GM23338 (cell line): ENCODE measurements around the gene GPSM1. TPM values are rescaled to one million over a fixed set of nuclear protein-coding genes. Genes with fewer than 3 reads are reported as not detected.

ENCODE experiments used
- ATAC-seq: fragments of 200-7000 bp; cut with Tn5 transposase; 3 replicates; pipeline ENCODE4 v1.9.1; 2020
- DNase-seq: peaks from one replicate; pipeline ENCODE4 v3.0.0-alpha.2; 2015; ENCODE audit warnings: low spot score
- H2AFZ ChIP-seq: fragments of 200-600 bp; sonication (generic); 2 replicates; pipeline ENCODE4 v1.8.0; 2016; ENCODE audit warnings: antibody characterized with exemption, mild to moderate bottlenecking, moderate library complexity
- H3F3A ChIP-seq: fragments of 200-600 bp; sonication (generic); replicated peaks from 2 replicates; pipeline ENCODE4 v1.8.0; 2017; ENCODE audit warnings: antibody characterized with exemption, mixed run types, low read depth
- H3K27ac ChIP-seq: fragments of 200-600 bp; sonication (generic); 2 replicates; pipeline ENCODE4 v1.6.1; 2016; ENCODE audit warnings: low read depth
- H3K27me3 ChIP-seq: fragments of 200-600 bp; sonication (generic); 2 replicates; pipeline ENCODE4 v1.8.0; 2016; ENCODE audit warnings: mild to moderate bottlenecking, mixed run types, moderate library complexity; ENCODE audit not compliant: insufficient read depth
- H3K36me3 ChIP-seq: fragments of 200-600 bp; sonication (generic); 2 replicates; pipeline ENCODE4 v1.8.0; 2016; ENCODE audit warnings: mild to moderate bottlenecking; ENCODE audit not compliant: insufficient read depth
- H3K4me1 ChIP-seq: fragments of 200-600 bp; sonication (generic); 2 replicates; pipeline ENCODE4 v1.8.0; 2016; ENCODE audit warnings: mild to moderate bottlenecking, moderate library complexity; ENCODE audit not compliant: insufficient read depth
- H3K4me2 ChIP-seq: fragments of 200-600 bp; sonication (generic); 2 replicates; pipeline ENCODE4 v1.7.1; 2017; ENCODE audit warnings: mixed run types
- H3K4me3 ChIP-seq: fragments of 200-600 bp; sonication (generic); 2 replicates; pipeline ENCODE4 v1.6.1; 2016; ENCODE audit warnings: mixed run types
- H3K79me2 ChIP-seq: fragments of 200-600 bp; sonication (generic); replicated peaks from 2 replicates; pipeline ENCODE4 v1.8.0; 2017; ENCODE audit warnings: mild to moderate bottlenecking; ENCODE audit not compliant: insufficient read depth
- H3K9me2 ChIP-seq: fragments of 200-600 bp; sonication (generic); 2 replicates; pipeline ENCODE4 v1.8.0; 2017; ENCODE audit not compliant: insufficient read depth
- H4K20me1 ChIP-seq: fragments of 200-600 bp; sonication (generic); replicated peaks from 2 replicates; pipeline ENCODE4 v1.8.0; 2017; ENCODE audit warnings: mild to moderate bottlenecking; ENCODE audit not compliant: insufficient read depth
- H3K27ac Mint-ChIP-seq: 2 replicates; pipeline ENCODE4 v1.8.0; 2020; ENCODE audit warnings: inconsistent platforms, mild to moderate bottlenecking, moderate library complexity, mixed read lengths
- H3K27me3 Mint-ChIP-seq: 3 replicates; pipeline ENCODE4 v1.8.0; 2022; ENCODE audit warnings: low read depth, mild to moderate bottlenecking, moderate library complexity, mixed read lengths, inconsistent platforms; ENCODE audit not compliant: insufficient read depth, poor library complexity
- H3K36me3 Mint-ChIP-seq: 3 replicates; pipeline ENCODE4 v1.8.0; 2021; ENCODE audit warnings: low read depth, mild to moderate bottlenecking, inconsistent platforms, moderate library complexity, mixed read lengths
- H3K4me1 Mint-ChIP-seq: 3 replicates; pipeline ENCODE4 v1.8.0; 2020; ENCODE audit warnings: mild to moderate bottlenecking, inconsistent platforms, mixed read lengths
- H3K4me3 Mint-ChIP-seq: 3 replicates; pipeline ENCODE4 v1.8.0; 2021; ENCODE audit warnings: moderate library complexity, mild to moderate bottlenecking, inconsistent platforms, mixed read lengths
- H3K9me3 Mint-ChIP-seq: 3 replicates; pipeline ENCODE4 v1.8.0; 2020; ENCODE audit warnings: moderate library complexity, mild to moderate bottlenecking, inconsistent platforms, mixed read lengths
- ETS1 ChIP-seq: IDR thresholded peaks from 2 replicates; pipeline ENCODE4 v1.6.1; 2016; ENCODE audit warnings: antibody characterized with exemption
- EZH2phosphoT487 ChIP-seq: fragments of 200-600 bp; sonication (generic); IDR thresholded peaks from one replicate; pipeline ENCODE4 v1.8.1; 2018; ENCODE audit warnings: antibody characterized with exemption; ENCODE audit not compliant: unreplicated experiment
- JUNB ChIP-seq: IDR thresholded peaks from one replicate; pipeline ENCODE4 v1.6.1; 2016; ENCODE audit warnings: antibody characterized with exemption; ENCODE audit not compliant: unreplicated experiment
- NANOG ChIP-seq: IDR thresholded peaks from 2 replicates; pipeline ENCODE4 v1.6.1; 2016; ENCODE audit warnings: antibody characterized with exemption, borderline replicate concordance
- STAT1 ChIP-seq: IDR thresholded peaks from one replicate; pipeline ENCODE4 v1.6.1; 2016; ENCODE audit warnings: antibody characterized with exemption; ENCODE audit not compliant: unreplicated experiment
- ZNF114 ChIP-seq: fragments of 250-450 bp; sonication (Bioruptor Pico); IDR thresholded peaks from 2 replicates; pipeline ENCODE4 v1.5.0; 2020; ENCODE audit warnings: mild to moderate bottlenecking, moderate library complexity
- ZNF331 ChIP-seq: fragments of 250-450 bp; sonication (Bioruptor Pico); IDR thresholded peaks from 2 replicates; pipeline ENCODE4 v1.5.0; 2020; ENCODE audit warnings: low read depth, mild to moderate bottlenecking, moderate library complexity
- polyA plus RNA-seq: library from polyadenylated mRNA; unstranded; fragments of >200 nt; fragmentation: Nextera tagmentation; extraction: Ambion mirVana; gene quantifications from 2 replicates; pipeline ENCODE4 v1.2.1, GENCODE V29; 2016
- total RNA-seq: library from RNA; depleted of rRNA; stranded (reverse); fragments of >200 nt; shearing (Covaris generic); gene quantifications from 2 replicates; pipeline ENCODE4 v1.2.3, GENCODE V29; 2014
- TF ChIP-seq, protein P1 (sequence below), 2 experiments: fragments of 200-600 bp in 1 of 2; sonication (generic) in 1 of 2; conservative IDR thresholded peaks; 2 replicates each; pipeline versions ENCODE4 v1.5.1 to v1.6.1; 2016 to 2017; ENCODE audit warnings: antibody characterized with exemption in 2 of 2, low read depth in 2 of 2, mild to moderate bottlenecking in 2 of 2, moderate library complexity in 1 of 2

Gene GPSM1
- total and polyA plus RNA-seq, 2 experiments from 2014 or later: 4.8 to 23.2 TPM

DNA sequence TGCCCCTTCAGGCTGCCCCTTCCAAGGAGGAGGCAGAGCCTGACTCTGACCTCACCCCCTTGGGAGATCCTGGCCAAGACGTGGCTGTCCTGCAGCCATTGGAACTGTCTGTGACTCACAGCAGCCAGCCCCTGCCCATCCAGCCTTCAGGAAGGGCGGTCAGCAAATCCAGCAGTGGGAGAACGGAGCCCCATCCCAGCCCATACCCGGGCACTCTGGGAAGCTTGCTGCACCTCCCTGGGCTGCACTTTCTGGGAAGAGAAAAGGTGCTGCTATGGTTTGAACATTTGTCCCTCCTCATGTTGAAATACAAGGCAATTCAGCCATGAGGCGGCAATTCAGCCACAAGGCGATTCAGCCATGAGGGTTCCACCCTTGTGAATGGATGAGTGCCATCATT is 47.9 kb upstream of the GPSM1 start:
- Mint-ChIP-seq H3K4me3 (no peak overlapping the region), H3K27me3 (peaks cover 10% of the 10 kb centered on the region), H3K27ac (no peak overlapping the region), H3K4me1 (peaks cover 4% of the 10 kb centered on the region; the same call in 1 of the 3 replicates), H3K36me3 (no peaks in the 10 kb centered on the region), H3K9me3 (peaks cover 3% of the 10 kb centered on the region; the same call in 1 of the 3 replicates)
- no peak for DNase-seq
- Histone ChIP-seq H3K36me3 (no peaks in the 10 kb centered on the region), H2AFZ (no peak overlapping the region), H3K27me3 (no peaks in the 10 kb centered on the region), H3K9me2 (no peaks in the 10 kb centered on the region), H3F3A (no peaks in the 10 kb centered on the region), H3K4me2 (no peak overlapping the region), H4K20me1 (no peaks in the 10 kb centered on the region), H3K4me3 (no peak overlapping the region), H3K4me1 (no peaks in the 10 kb centered on the region), H3K79me2 (no peaks in the 10 kb centered on the region), H3K27ac (no peak overlapping the region)
- TF ChIP-seq ETS1 (no peak), ZNF331 (CRISPR knock-in tag) (no peak)
- TF ChIP-seq, protein P1, sequence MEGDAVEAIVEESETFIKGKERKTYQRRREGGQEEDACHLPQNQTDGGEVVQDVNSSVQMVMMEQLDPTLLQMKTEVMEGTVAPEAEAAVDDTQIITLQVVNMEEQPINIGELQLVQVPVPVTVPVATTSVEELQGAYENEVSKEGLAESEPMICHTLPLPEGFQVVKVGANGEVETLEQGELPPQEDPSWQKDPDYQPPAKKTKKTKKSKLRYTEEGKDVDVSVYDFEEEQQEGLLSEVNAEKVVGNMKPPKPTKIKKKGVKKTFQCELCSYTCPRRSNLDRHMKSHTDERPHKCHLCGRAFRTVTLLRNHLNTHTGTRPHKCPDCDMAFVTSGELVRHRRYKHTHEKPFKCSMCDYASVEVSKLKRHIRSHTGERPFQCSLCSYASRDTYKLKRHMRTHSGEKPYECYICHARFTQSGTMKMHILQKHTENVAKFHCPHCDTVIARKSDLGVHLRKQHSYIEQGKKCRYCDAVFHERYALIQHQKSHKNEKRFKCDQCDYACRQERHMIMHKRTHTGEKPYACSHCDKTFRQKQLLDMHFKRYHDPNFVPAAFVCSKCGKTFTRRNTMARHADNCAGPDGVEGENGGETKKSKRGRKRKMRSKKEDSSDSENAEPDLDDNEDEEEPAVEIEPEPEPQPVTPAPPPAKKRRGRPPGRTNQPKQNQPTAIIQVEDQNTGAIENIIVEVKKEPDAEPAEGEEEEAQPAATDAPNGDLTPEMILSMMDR (conservative IDR thresholded peaks at IDR 0.05; ENCODE audit: low read depth in 2 of 2): no peak
- ATAC-seq: no peak

- Histone ChIP-seq H3K9me2 (no peaks in the 10 kb centered on the region), H3K4me3 (no peak overlapping the region), H3F3A (no peaks in the 10 kb centered on the region), H3K27me3 (no peaks in the 10 kb centered on the region), H3K27ac (no peak overlapping the region), H4K20me1 (no peaks in the 10 kb centered on the region), H3K79me2 (no peaks in the 10 kb centered on the region), H2AFZ (no peak overlapping the region), H3K36me3 (no peaks in the 10 kb centered on the region), H3K4me1 (no peaks in the 10 kb centered on the region), H3K4me2 (no peak overlapping the region)
- TF ChIP-seq EZH2phosphoT487 (no peak), NANOG (no peak), ZNF114 (CRISPR knock-in tag) (no peak), STAT1 (no peak), JUNB (no peak)
- Mint-ChIP-seq H3K36me3 (no peaks in the 10 kb centered on the region), H3K4me3 (no peak overlapping the region), H3K9me3 (peaks cover 3% of the 10 kb centered on the region; the same call in 1 of the 3 replicates), H3K4me1 (peaks cover 4% of the 10 kb centered on the region; the same call in 1 of the 3 replicates), H3K27ac (no peak overlapping the region; the same call in 1 of the 2 replicates), H3K27me3 (peaks cover 8% of the 10 kb centered on the region)
- no peak for ATAC-seq
- no peak for DNase-seq
These were observed 46.6 kb upstream of the GPSM1 start for GRCh38 chr9:136280535-136281315.
